Astrocyte of the cerebellum (primary cell): ENCODE data around the gene ANKH.
A peak's percentile ranks its signal among the peaks of the same experiment; 100 is the strongest.

ENCODE experiments used
- DNase-seq: peaks from one replicate; pipeline ENCODE4 v3.0.0-alpha.2; 2011; ENCODE audit warnings: low read depth
- H3K4me3 ChIP-seq: 2 replicates; pipeline ENCODE4 v1.5.1; 2011; ENCODE audit warnings: mild to moderate bottlenecking, low read depth, low read length, moderate library complexity
- CTCF ChIP-seq: IDR thresholded peaks from 2 replicates; pipeline ENCODE4 v1.5.1; 2012; ENCODE audit warnings: low read length, low read depth, moderate library complexity, mild to moderate bottlenecking; ENCODE audit errors: missing control alignments
- in situ Hi-C: cut with HindIII; loops from 2 replicates; pipeline ENCODE4 v1.10.0; 2017; ENCODE audit warnings: low sequenced_read_pairs

The ANKH gene

GRCh38 chr5:14790911-14791310 is 80.7 kb downstream of the ANKH start:
- DNase-seq: no peak
- no peak for TF ChIP-seq CTCF
- no peak overlapping the region for H3K4me3 ChIP-seq
- in situ Hi-C loops: no loop called here

- no peak overlapping the region for H3K4me3 ChIP-seq
- TF ChIP-seq CTCF: no peak
- peak; percentile 16 for DNase-seq
- in situ Hi-C loops: no loop called here
Measured at GRCh38 chr5:14790220-14790619, 81.4 kb downstream of the ANKH start.

DNA sequence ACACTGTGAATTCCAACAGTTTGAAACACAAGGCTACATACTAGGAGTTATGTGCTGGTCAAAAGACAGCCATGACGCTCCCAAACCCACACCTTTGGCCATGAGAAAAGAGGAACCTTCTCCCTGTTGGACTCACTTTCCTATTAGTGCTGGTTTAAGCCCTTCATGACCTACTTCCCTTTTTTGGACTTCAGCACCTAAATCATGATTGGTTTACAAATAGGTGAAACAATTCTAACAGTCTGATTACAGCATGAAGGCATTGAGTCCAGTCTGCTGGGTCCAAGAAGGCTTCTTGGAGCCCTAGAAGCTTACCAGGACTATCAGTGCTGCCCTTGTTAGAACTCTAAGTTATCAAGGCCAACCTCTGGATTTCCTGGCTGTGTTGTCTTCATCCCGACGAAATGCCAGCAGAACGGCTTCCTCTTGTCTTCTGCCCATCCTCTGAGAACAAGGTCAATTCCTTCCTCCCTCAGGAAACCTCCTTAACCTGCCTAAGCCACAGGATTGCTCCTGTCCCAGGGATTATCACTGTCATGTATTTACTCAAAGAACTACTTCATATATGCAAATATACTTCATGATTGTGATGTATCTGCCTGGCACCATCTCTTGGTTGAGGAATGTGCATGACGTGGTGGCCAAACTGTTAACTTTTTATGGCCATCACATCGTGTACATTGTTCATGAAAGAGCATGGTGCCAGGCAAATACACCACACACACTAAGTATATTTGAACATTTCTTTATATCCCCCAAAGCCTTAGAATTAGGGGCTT is 83.6 kb downstream of the ANKH start:
- DNase-seq: no peak
- in situ Hi-C loops: no loop called here
- no peak for TF ChIP-seq CTCF
- no peak overlapping the region for H3K4me3 ChIP-seq

GRCh38 chr5:14783691-14784090 is 87.9 kb downstream of the ANKH start:
- no peak for DNase-seq
- in situ Hi-C loops: no loop called here
- TF ChIP-seq CTCF: no peak
- H3K4me3 ChIP-seq: no peak overlapping the region

DNA sequence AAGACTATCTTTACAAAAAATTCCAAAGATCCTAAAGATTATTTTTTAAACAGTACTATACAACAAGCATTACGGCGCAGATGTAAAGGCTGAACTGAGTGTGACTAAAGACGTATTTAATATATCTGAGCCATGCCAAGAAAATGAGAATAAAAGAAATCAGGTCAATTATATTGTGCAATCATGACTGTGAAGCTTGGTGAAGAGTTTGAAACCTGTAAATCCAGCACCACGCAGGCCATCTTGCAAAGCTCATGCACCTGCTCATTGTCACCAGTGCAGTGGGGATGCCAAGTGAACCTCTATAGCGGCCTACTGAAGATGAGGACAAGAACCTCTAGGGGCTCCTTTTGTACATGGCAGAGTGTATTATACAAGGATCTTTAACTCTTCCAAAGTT is 89.0 kb downstream of the ANKH start:
- in situ Hi-C loops: no loop called here
- no peak overlapping the region for H3K4me3 ChIP-seq
- no peak for DNase-seq
- TF ChIP-seq CTCF: no peak

GRCh38 chr5:14781106-14781505 is 90.5 kb downstream of the ANKH start:
- no peak for DNase-seq
- TF ChIP-seq CTCF: no peak
- in situ Hi-C loops: no loop called here
- no peak overlapping the region for H3K4me3 ChIP-seq
